Measurements from ENCODE around the gene LIN52. TPM values are rescaled to one million over a fixed set of nuclear protein-coding genes. Genes with fewer than 3 reads are reported as not detected.

LIN52 gene
- total RNA-seq, 2 experiments from 2014 or later = 5.4 to 6.8 TPM

- no peaks in the 10 kb centered on the region for H3K27me3 Mint-ChIP-seq
- Histone ChIP-seq H3K4me1 (ENCODE audit: insufficient read depth, low read length) (peaks cover 16% of the 10 kb centered on the region), H3K27ac (ENCODE audit: low read depth in 1 of 2, low read length in 2 of 2) (no peak overlapping the region), H3K9me3 (ENCODE audit: control insufficient read depth in 1 of 2, insufficient read depth in 1 of 2, low read length in 2 of 2) (no peaks in the 10 kb centered on the region), H3K36me3 (ENCODE audit: insufficient read depth, low read length) (no peaks in the 10 kb centered on the region), H3K4me3 (ENCODE audit: low read length) (no peak overlapping the region), H3K27me3 (ENCODE audit: control insufficient read depth in 1 of 2, insufficient read depth in 2 of 2, low read length in 2 of 2) (no peaks in the 10 kb centered on the region)
- intact Hi-C loops (cut with DNase I, micrococcal nuclease) = loop anchor here in 1 of 2 experiments (5.0 to 10.0 kb wide), 5 partner anchors 129 to 1156 kb away; partner anchors contain the start of genes COQ6, DCAF4, FAM161B and ISCA2
- H3K9me3 Mint-ChIP-seq = no peaks in the 10 kb centered on the region
- peaks cover 9% of the 10 kb centered on the region for H3K36me3 Mint-ChIP-seq (ENCODE audit: low read depth)
- ATAC-seq (ENCODE audit: poor library complexity) = no peak
- TF ChIP-seq CTCF (IDR thresholded peaks at IDR 0.05) = no peak
- ChIA-PET POLR2A (no interaction called here), CTCF (no interaction called here)
- H3K4me3 Mint-ChIP-seq = no peak overlapping the region
- H3K4me1 Mint-ChIP-seq (ENCODE audit: low read depth) = peaks cover 29% of the 10 kb centered on the region
- no peak for DNase-seq
- H3K27ac Mint-ChIP-seq = no peak overlapping the region
Observed at GRCh38 chr14:74080820-74081460, 3.8 kb upstream of the LIN52 start.

GRCh38 chr14:74081491-74081890 is 3.3 kb upstream of the LIN52 start:
- no peak overlapping the region for H3K4me3 ChIP-seq (ENCODE audit: low read length)
- Mint-ChIP-seq H3K4me1 (ENCODE audit: low read depth) (peaks cover 29% of the 10 kb centered on the region), H3K27ac (no peak overlapping the region), H3K36me3 (ENCODE audit: low read depth) (peaks cover 9% of the 10 kb centered on the region), H3K9me3 (no peaks in the 10 kb centered on the region), H3K27me3 (no peaks in the 10 kb centered on the region), H3K4me3 (no peak overlapping the region)
- no peaks in the 10 kb centered on the region for H3K36me3 ChIP-seq (ENCODE audit: insufficient read depth, low read length)
- TF ChIP-seq CTCF (IDR thresholded peaks at IDR 0.05) = no peak
- peaks cover 19% of the 10 kb centered on the region for H3K4me1 ChIP-seq (ENCODE audit: insufficient read depth, low read length)
- CTCF ChIA-PET = no interaction called here
- DNase-seq = no peak
- H3K27me3 ChIP-seq (ENCODE audit: control insufficient read depth in 1 of 2, insufficient read depth in 2 of 2, low read length in 2 of 2) = no peaks in the 10 kb centered on the region
- no peak for ATAC-seq (ENCODE audit: poor library complexity)
- H3K9me3 ChIP-seq (ENCODE audit: control insufficient read depth in 1 of 2, insufficient read depth in 1 of 2, low read length in 2 of 2) = no peaks in the 10 kb centered on the region
- H3K27ac ChIP-seq (ENCODE audit: low read depth in 1 of 2, low read length in 2 of 2) = no peak overlapping the region
- POLR2A ChIA-PET = no interaction called here
- intact Hi-C loops (cut with DNase I, micrococcal nuclease) = loop anchor here in 1 of 2 experiments (5.0 to 10.0 kb wide), 5 partner anchors 129 to 1157 kb away; partner anchors contain the start of genes COQ6, DCAF4, FAM161B and ISCA2

- Histone ChIP-seq H3K36me3 (ENCODE audit: insufficient read depth, low read length) (no peaks in the 10 kb centered on the region), H3K4me3 (ENCODE audit: low read length) (no peak overlapping the region), H3K27ac (ENCODE audit: low read depth in 1 of 2, low read length in 2 of 2) (no peak overlapping the region), H3K27me3 (ENCODE audit: control insufficient read depth in 1 of 2, insufficient read depth in 2 of 2, low read length in 2 of 2) (no peaks in the 10 kb centered on the region), H3K9me3 (ENCODE audit: control insufficient read depth in 1 of 2, insufficient read depth in 1 of 2, low read length in 2 of 2) (no peaks in the 10 kb centered on the region), H3K4me1 (ENCODE audit: insufficient read depth, low read length) (peaks cover 19% of the 10 kb centered on the region)
- H3K36me3 Mint-ChIP-seq (ENCODE audit: low read depth) = peaks cover 9% of the 10 kb centered on the region
- H3K27me3 Mint-ChIP-seq = no peaks in the 10 kb centered on the region
- H3K9me3 Mint-ChIP-seq = no peaks in the 10 kb centered on the region
- DNase-seq (peak in 1 of 14 experiments; percentile 3), ATAC-seq (ENCODE audit: poor library complexity) (no peak)
- no peak overlapping the region for H3K27ac Mint-ChIP-seq
- H3K4me1 Mint-ChIP-seq (ENCODE audit: low read depth) = peaks cover 29% of the 10 kb centered on the region
- ChIA-PET CTCF (no interaction called here), POLR2A (no interaction called here)
- intact Hi-C loops (cut with DNase I, micrococcal nuclease) = loop anchor here in 1 of 2 experiments (5.0 to 10.0 kb wide), 5 partner anchors 131 to 1158 kb away; partner anchors contain the start of genes COQ6, DCAF4, FAM161B and ISCA2
- H3K4me3 Mint-ChIP-seq = peak overlapping the region; percentile 94
- TF ChIP-seq CTCF (IDR thresholded peaks at IDR 0.05) = no peak
Observed at GRCh38 chr14:74083161-74083560, 1.6 kb upstream of the LIN52 start.

Data from CD4-positive, alpha-beta T cell (primary cell).